HG02973 (cell line): ENCODE measurements around the gene PDX1.

ENCODE experiments used
- ATAC-seq: cut with Tn5 transposase; IDR thresholded peaks from one replicate; pipeline ENCODE4 v1.9.1; 2021; ENCODE audit warnings: moderate library complexity; ENCODE audit not compliant: unreplicated experiment

The PDX1 gene

DNA sequence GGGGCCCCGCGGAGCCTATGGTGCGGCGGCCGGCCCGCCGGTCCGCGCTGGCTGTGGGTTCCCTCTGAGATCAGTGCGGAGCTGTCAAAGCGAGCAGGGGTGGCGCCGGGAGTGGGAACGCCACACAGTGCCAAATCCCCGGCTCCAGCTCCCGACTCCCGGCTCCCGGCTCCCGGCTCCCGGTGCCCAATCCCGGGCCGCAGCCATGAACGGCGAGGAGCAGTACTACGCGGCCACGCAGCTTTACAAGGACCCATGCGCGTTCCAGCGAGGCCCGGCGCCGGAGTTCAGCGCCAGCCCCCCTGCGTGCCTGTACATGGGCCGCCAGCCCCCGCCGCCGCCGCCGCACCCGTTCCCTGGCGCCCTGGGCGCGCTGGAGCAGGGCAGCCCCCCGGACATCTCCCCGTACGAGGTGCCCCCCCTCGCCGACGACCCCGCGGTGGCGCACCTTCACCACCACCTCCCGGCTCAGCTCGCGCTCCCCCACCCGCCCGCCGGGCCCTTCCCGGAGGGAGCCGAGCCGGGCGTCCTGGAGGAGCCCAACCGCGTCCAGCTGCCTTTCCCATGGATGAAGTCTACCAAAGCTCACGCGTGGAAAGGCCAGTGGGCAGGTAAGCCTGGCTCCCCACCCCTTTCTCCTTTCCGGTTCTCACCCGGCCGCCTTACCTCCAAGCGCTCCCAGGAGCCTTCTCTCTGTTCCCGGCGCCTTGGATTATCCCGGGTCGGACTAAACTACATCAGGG is at the start of gene PDX1:
Gene PDX1 (plus strand): TSS at position 67 of the 743 bp plus-strand sequence. CDS start 139 bp downstream, at position 206.
- no peak for ATAC-seq

DNA sequence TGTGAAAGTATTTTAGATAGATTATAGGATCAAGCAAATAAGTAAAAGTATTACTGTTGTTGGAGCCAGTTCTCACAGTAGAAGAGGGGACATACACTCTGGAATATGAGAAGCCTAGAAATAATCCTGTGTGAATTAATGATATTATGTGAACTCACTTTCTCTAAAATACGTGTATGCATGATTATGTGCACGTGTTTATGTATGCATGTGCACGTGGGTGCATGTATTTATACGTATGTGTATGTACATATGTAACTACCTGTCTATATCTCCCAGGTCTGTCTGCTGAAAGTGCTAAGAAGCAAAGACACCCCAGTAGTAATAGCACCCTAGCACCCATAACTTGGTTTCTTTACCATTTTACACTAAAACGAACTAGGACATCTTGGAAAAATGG is 41.5 kb upstream of the PDX1 start:
- no peak for ATAC-seq

DNA sequence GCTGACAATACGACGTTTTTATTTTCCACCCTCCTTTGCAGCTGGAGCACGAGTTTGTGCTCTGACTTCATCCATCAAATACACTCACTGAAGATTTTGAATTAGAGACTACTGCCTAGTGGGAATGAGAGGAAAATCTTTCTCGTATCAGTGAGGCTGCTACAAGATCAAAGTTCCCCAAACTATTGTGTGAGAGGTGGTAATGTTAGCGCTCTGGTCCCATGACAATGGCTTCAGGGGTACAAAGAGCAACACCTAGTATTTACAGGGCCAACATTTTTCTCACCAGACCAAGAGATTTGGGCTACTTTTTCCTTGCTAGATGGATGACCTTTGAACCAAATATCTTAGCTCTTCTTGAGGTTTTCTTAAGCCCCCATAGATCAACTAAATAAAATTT is 30.3 kb upstream of the PDX1 start:
- no peak for ATAC-seq

DNA sequence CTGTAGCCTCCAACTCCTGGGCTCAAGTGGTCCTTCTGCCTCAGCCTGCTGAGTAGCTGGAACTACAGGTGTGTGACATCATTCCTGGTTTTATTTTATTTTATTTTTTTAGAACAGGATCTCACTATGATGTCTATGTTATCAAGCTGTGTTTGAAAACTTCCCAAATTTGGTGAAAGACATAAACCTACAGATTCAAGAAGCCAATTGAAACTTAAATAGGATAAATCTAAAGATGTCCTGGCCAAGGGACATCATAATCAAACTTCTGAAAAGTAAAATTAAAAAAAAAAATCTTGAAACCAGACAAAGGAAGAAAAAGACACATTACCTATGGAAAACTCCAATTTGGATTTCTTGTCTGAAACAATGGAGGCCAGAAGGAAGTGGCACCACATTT is 23.1 kb upstream of the PDX1 start:
- no peak for ATAC-seq

DNA sequence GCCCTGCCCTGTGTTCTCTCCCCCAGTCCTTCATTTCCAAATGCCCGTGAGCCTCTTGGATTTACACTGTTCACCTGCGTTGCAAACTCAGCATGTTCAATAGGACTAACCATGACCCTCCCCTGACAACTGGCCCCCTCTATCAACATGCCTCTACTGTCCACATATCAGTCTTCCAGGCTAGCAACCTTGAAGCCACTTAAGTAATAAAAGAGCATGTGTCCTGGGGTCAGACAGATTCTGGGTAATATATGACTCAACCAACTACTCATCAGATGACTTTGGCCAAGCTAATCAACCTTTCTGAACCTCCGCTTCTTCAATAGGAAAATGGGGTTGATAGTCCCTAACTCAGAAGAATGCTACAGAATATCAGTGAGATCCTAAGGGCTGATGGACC is 15.1 kb upstream of the PDX1 start:
- ATAC-seq: no peak

DNA sequence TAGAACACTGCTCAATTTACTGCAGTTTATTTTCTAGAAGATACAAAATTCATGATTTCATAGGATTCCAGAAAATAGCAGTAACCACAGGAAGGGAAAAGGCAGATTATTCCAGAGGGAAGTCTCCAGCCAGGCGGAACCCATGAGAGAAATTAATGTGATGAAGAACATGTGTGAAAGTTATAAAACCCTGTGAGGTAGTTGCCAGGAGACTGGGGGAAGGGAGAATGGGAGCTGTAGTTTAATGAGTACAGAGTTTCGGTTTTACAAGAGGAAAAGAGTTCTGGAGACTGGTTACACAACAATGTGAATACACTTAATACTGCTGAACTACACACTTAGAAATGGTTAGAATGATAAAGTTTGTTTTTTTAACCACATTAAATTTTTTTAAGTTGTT is 14.2 kb upstream of the PDX1 start:
- ATAC-seq: no peak

DNA sequence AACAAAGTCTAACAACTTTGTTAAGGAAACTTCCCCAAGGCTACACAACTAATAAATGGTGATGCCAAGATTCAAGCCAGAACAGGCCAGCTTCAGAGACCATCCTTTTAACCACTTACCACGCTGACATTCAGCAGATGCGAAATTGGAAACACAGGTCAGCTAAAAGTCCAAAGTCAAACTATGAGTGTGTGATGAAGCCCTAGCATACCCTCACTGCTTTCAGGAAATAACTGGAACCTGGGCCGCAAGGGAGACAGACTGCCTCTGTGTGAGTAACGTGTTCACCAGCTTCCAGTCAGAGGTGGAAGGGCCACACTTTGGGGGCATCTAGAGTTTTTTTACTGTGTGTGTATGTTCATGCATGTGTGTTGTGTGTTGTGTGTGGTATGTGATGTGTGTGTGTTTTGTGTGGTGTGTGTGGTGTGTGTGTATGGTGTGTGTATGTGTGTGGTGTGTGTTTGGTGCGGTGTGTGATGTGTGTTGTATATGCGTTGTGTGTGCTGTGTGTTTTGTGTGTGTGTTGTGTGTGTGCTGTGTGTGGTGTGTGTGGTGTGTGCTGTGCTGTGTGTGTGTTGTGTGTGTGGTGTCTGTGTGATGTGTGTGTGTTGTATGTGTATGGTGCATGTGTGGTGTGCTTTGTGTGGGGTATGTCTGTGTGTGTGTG is 12.5 kb upstream of the PDX1 start:
- no peak for ATAC-seq

DNA sequence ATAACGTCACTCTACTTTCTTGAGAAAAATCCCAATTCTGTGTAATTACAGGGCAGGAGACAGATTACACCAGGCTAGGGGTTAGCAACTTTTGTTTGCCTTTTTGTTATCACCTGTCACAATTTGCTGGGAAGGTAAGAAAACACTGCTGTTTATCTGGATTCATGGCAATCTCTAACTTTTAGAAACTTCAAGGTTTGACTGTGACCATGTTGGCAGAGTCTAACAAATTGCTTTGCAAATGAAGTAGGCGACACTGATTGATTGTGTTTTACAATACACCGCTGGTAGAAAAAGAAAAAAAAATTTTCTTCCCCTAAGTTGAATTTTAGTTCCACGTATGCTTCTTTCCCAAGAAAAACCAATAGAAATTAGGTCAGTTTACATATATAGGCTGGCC is 10.4 kb upstream of the PDX1 start:
- ATAC-seq: no peak

DNA sequence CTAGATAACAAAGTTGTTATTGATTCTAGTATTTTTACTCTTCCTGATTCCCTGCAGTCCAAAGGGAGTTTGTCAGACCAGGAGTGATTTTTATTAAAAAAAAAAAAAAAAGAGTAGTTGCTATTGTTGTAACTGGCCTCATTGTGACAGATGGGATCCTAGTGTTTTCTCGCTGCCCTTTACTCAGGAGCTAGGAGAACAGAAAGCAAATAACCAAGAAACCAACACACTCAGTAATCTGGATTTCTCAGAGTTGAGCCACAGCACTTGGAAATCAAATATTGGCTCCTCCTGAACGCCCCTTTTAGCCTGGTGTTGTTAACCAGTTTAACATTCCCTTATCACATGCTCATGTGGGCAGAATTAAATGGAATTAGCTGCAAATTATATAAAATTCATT is 8.3 kb upstream of the PDX1 start:
- ATAC-seq: no peak

DNA sequence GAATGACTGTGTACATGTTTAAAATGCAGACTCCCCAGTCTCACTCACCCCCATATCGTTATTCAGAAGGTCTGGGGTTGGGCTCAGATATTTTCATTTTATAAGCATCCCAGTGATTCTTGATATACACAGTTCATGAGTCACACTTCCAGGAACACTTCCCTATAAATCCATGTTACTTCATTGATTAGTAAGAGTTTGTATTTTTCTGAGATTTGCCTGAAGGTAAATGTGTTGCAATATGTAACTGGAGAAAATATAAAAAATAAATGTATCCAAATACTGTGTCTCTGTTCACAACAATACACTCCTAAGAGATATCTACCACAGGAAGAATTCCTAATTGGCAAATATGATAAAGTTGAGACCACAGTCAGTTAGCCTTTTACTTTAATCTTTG is 6.6 kb upstream of the PDX1 start:
- no peak for ATAC-seq

DNA sequence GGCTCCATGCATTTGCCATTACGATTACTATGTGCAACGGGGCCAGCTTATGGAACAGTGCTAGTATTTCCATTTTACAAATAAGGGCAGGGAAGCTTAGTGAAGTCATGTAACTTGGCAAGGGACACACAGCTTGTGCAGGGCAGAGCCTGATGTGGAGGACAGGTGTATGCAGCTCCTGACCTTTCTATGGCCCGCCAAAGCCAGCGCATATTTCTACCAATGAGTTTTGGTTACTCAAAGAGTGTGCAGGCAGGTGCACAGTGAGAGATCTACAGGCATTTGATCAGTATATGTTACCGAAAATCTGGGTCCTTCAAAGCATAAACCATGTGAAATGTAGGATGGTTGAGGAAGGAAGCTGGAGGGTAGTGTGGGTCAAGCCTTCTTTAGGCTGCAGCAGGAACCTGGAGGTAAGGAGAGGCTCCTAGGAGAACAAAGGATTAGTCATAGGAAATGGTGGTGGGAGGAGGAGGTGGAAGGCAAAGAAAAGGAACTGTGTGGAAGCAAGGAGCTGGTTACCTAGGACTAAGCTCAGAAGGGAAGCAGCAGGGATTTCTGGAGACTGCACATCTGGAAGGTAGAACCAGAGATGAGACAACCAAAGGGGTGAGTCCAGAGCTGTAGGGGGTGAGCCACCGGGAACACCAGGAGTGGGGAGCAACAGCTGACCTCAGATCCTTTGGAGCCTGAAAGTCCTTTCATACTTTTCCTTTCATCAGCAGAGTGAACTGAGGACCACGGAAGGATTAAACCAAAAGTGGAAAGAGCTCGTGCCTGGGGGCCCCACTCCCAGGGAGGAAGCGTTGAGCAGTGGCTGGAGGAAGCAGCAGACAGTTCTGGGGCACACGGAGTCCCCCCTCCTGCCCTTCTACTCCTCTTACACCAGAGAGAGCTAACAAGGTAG is 4.2 kb upstream of the PDX1 start:
- no peak for ATAC-seq

DNA sequence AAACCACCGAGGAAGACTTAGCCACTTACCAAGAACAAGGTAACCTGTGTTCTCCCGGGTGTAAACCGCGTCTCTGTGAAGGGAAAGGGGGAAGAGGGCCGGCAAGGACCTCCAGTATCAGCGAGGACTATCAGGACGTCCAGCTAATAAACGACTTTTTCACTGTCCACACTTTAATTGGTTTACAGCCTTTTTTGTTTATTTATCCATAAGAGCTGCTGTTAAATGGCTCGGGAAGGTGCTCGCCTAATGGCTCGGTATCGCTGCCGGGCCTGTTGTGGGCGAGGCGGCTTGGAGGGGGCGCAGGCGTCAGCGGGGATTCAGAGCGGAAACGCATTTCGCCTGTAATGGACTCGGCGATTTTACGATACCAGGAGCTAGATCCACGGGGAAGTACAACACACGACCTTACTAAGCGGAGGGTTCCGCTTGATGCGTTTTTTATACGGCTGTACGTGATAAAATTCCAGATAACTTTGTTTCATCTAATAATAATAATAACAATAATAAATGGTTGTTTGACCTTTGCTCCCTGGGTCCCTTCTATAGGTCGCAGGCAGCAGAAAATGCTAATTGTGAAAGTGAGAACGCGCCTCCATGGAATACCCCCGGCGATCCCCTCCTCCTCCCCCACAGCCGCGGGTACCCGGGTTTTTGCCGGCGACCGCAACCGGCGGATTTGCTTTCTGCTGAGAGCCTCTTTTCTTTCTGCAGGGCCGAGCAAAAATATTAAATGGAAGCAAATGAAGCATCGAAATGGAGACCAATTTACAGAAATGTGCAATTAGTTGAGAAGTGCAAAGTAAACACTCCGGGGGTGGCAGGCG is 2.5 kb upstream of the PDX1 start:
- no peak for ATAC-seq

DNA sequence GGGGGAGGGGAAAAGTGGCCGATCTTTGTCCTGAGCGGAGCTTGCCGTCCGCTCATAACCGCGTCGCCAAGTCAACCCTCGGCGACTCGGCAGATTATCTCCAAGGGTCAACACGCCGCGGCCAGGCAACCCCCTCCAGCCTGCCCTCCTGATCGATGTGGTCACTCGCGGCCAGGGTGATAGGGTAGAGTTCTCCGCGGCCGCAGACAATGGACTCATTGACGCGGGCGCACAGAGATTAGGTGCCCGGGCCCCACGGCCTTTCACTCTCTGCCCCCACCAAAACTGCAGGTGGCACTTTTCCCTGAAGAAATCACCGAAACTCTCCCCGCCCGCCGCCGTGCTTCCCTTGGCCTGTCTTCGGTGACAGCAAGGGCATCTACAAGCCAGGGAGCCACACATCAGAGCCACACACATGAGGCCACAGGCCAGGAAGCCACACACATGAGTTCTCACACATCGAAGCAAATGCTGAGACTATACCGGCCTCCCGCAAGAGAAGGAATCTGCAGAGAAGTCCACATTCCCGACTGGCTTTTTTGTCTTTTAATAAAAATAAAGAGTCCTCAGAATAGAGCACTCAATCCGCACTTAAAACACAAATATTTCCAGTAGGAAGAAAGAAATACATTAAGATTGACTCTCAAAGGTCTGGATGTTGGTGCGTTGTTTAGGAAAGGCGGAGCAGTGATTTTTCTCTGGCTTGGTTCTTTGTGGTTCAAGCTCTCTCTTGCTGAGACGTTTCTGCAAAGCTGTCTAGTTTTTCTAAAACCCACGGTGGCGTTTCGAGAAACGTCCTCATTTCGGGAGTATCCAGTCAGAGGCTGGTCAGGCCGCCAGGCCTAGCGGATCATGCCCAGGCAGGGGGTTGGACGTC is 1.5 kb upstream of the PDX1 start:
- no peak for ATAC-seq

DNA sequence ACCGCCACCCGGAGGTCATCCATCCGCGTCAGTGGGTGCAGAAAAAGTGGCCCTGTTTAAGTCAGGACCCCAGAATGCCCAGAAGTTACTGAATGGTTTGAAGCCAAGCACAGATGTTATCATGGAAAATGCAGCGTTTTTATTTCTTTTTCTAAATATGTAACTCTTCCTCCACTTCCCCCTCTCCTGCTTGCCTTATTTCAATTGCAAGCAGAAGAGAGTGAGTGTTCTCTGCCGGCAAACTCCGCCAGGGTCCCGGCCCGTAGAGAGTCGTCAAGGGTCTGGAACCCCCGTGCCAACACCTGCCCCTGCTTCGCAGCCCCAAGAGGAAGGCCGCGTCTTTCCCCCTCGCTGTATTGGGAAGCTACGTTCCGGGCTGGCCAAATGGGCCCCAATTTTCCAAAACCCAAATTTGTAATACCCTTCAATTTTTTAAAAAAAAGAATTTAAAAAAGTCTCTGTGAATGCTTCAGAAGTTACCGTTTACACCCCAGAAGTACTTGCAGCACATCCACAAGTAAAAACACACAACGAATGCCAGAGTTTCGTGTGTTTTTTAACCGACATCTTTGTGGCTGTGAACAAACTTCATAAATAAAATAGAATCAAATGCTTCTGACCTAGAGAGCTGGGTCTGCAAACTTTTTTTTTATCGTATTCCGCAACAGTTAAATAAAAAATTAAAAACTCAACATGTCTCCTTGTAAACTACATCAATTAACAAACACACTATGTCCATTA is 712 bp upstream of the PDX1 start:
- no peak for ATAC-seq

DNA sequence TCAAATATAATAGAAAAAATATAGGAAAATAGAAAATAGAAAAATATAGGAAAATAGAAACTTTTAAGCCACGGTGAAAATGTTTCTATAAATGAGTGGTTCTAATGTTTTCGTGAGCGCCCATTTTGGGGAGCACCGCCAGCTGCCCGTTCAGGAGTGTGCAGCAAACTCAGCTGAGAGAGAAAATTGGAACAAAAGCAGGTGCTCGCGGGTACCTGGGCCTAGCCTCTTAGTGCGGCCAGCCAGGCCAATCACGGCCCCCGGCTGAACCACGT is 204 bp upstream of the PDX1 start:
- no peak for ATAC-seq

DNA sequence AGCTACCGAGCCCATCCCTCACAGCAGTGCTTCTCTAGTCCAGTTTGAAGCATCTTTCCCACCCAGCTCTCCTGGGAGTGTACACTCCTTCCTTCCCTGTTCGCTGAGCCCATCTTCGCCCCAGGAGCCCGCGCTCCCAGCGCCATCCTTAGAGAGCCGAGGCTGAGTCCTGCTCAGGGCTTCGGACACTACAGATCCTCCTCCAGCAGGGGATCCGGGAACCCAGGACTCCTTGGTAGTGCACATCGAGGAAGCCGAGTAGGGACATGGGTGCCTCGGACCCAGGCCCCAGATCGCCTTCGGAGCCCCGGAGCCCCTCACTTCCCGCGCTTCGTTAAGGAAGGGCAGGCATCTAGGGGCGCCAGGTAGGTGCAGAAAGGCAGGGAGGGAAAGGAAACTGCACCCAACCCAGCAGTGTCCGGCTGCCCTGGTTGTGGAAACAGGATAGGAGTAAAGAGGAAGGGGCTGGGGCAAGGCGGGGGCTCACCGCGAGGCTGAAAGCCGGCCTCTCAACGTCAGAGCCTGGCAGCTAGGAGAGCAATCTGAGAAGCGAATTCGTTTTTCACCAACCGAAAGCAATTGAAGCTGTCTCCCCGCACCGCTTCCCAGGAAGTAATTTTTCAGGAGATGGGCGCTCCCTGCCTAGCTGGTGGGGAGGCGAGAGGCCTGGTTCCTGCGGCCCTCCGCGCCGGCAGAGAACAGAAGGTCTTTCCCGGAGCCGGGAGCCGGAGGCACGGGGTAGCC is 1.0 kb downstream of the PDX1 start:
- no peak for ATAC-seq

DNA sequence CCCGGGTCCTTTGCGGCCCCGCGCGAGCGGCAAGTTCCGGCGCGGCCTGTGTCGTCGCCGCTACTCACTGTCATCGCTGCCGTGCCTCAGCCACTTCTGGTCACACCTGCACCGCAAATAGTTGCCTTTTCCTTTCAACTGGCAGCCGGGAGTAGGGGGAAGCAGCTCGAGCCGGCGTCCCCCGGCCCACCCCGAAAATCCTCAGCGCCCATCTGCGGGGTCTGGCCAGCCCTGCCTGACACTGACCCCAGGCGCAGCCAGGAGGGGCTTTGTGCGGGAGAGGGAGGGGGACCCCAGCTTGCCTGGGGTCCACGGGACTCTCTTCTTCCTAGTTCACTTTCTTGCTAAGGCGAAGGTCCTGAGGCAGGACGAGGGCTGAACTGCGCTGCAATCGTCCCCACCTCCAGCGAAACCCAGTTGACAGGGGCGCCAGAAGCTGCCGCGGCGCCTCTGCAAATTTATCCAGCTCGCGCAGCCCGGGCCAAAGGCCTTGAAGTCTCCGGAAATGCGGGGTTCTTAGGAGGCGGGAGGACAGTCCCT is 1.7 kb downstream of the PDX1 start:
- no peak for ATAC-seq
